Occipital lobe (tissue), 2 donors: Measurements from ENCODE around the gene PIEZO1. TPM values are rescaled to one million over a fixed set of nuclear protein-coding genes. Genes with fewer than 3 reads are reported as not detected.
"Not testable (repeated sequence)": the region's sequence is repeated elsewhere in the genome, so short reads cannot be mapped to it uniquely, and the experiment has no call there.

ENCODE experiments used
- DNase-seq: peaks from one replicate; lab custom pipeline; 2025; lab: John Stamatoyannopoulos, UW
- total RNA-seq: library from RNA; depleted of rRNA; stranded (reverse); fragments of >200 nt; gene quantifications from one replicate; pipeline ENCODE4 v1.2.3, GENCODE V29; 2014

The PIEZO1 gene
- total RNA-seq, 1 donor from 2014 or later = 4.8 TPM

DNA sequence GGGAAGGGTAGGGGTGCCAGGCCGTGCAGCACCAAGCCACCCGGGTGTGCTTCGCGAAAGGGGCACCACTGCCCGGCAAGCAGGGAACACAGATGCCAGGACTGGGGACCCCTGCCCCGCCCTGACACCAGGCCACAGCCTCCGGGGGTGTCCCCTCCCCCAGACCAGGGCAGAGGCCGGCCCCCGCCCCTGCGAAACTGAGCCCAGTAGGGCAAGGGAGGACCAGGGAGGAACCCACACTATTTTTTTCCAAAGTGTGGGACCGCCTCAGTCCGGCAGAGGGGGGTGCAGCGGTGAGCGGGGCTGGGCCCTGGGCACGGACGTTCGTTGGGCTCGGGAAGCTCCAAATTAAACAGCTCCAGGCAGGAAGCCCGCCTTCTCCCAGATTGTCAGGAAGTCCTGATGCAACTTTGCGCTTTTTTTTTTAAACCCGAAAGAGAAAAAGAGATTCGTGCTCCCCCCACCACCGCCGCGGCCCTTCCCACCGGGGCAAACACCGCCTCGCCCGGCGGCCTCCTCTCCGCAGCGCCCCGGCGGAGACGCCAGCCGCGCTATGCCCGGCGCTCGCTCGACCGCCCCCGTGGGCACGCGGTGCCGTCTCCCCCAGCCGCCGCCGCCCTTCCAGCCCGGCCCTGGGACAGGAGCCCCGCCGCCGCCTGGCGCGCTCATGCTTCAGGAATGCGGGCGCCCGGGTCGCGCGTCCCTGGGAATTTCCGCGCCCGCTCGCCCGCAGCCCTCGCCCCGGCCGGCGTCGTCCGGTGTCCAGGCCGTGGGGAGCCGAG is 755 bp downstream of the PIEZO1 start:
- DNase-seq = no peak

DNA sequence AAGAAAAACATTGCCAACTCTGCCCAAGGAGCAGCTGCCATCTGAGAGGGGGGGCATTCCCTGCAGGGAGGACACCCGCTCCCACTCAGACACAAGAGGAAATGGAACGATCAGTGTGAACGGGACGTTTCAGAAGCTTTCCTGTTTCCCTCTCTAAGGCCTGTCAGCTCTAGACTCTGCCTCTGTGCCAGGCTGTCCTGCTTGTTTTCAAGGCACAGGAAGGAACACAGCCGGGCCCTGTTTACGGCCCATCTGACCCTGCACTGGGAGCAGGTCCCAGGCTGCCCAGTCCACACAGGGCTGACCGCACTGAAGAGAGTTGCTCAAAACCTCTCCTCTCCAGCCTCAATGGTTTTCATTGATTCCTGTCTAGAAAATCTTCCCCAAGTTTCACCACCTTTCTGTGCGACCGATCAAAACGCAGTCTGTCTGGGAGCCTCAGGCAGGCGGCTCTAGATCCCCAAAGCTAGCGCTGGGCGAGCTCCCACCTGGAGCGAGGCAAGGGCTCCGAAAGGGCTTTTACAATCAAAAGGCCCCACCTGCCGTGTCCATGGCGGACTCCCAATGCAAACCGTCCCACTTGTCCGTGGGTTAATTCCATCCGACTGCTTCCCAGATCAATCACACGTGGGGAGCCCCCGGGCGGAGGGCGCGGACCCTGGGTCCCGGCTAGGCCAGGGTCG is 1.5 kb downstream of the PIEZO1 start:
- no peak for DNase-seq

DNA sequence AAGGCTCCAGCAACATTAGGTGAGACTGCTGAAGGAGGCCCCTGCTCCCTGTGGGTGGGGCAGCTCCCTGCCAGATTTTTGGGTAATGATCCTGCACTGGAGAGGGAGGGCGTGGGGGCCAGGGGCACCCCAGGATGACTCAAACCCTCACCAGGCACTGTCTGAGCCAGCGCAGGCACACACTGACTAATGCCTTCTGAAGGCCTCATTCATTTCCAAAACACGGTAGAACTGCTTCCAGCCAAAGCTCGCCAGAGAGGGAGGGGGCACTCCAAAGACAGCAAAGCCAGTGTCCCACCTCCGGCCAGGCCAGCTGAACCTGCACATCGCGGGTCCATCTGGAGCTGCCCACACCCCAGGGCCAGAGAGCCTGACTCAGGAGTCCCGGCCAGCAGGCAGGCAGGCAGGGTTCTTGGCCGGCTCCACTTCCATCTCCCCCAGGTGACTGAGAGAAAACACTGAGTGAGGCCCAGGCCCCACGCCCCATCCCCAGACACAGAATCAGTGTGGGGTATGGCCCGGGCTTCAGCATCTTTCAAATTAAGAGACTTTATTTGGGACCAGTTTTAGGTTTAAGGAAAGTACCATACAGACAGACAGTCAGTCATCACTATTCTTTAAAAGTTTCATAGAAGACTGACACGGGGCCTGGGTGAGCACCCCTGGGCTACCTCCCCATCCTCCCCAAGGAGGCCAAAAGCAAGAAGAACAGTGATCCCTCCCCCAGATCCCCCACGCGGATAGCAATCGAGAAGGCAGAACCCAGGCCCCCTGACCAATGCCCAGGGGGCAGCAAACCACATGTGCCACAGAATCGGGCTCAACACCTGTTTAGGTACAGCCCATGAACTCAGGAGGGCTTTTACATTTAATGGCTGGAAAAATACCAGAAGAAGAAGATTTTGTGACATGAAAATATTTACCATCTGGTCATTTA is 2.3 kb downstream of the PIEZO1 start:
- peak; percentile 34 for DNase-seq

DNA sequence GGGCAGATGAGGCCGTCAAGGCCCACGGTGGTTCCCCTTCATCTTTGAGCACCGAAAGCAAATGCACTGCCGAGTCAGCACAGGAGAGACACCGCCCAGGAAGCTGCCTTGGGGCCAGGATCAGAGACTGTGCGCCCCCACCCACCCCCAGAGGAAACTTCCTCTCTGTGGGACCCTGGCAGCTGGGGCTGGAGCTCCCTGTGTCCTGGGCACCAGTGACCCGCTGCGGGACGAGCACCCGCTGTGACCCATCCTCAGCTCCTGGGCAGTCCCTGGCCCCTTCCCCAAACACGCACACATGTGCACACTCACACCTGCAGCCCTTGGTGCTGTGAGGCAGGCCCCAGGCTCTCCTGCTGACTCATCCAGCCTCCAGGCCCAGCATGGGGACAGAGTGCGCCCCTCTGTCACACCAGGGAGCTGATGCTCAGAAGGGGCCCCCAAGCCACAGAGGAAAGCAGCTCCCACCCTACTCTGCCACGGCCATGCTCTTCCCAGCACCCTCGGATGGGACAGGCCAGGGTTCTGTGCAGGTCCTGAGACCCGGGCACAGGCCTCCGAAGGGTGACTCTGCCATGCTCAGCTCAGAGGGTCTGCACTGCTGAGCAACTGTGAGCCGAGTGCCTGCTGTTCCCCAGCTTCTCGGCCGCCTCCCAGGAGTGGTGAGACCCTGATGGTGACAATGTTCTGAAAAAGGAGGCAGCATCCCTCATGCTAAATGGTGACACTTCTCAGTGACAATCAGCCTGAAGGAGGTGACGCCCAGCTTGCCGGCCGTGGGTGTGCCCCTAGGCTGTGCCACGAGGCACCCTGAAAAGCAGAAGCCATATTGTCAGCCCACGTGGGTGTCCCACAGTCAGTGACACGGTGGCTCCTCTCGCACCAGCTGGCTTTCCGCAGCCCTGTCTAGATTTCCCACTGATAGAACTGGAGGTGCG is 3.6 kb downstream of the PIEZO1 start:
- no peak for DNase-seq

DNA sequence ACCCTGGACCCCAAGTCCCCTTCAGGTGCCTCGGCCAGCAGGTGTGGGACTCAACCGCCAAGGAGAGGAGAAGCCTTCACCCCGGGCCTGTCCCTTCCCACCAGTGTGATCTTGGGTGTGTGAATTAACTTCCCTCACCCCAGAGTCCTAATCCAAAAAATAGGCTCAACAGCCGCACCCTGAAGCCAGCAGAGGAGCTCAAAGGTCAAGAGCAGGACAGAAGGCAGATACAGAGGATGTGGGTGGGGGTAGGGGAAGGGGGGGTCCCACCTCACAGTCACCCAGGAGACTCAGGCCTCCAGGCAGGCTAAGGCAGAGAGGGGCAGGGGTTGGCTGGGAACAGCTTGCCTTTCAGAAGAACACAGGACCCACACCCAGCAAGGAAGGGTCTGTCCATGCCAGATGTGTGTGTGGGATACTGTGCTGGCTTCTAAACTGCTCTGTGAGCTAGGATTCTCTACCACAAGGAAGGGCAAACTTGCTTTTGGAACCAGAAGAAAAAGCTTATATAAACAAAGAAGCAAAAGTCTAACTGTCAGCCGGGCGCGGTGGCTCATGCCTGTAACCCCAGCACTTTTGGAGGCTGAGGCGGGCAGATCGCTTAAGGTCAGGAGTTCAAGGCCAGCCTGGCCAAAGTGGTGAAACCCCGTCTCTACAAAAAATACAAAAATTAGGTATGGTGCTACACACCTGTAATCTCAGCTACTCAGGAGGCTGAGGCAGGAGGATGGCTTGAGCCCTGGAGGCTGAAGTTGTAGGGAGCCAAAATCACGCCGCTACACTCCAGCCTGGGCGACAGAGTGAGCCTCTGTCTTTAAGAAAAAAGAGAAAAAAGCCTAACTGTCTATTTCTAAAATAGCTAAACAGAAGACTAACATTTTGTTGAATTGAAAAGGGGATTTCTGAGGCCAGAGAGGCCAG is 4.6 kb downstream of the PIEZO1 start:
- no peak for DNase-seq

DNA sequence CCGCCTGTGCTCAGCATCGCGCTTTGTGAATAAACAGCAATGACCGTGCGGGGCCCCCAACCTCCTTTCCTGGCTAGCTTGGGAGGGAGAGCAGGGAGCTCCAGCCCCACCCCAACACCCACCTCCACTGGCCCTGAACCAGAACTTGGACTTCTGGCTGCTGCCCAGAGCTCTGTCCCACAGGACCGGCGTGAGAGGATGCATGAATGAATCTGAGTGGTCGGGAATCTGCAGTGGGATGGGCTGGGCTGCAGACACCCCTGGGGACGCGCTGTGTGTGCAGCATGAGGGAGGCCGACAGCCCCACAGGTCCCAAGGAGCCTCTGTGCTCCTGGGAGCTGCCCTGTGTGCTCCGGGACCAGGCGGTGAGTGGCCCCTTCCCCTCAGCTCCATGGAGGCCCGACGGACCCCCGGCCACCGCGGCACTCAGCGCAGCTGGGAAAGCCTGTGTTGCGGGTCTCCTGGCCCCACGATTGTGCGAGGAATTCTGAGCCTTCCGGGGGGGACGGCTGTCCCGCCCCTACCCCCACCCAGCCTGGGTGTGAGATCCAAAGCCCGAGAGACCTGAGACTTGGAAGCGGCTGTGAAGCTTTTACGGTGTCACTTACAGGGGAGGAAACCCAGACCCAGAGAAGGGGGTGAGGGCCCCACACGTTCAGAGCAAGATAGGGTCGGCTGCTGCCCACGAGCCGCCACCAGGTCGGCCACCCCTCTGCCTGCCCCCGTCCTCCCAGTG is 5.4 kb downstream of the PIEZO1 start:
- DNase-seq = no peak

DNA sequence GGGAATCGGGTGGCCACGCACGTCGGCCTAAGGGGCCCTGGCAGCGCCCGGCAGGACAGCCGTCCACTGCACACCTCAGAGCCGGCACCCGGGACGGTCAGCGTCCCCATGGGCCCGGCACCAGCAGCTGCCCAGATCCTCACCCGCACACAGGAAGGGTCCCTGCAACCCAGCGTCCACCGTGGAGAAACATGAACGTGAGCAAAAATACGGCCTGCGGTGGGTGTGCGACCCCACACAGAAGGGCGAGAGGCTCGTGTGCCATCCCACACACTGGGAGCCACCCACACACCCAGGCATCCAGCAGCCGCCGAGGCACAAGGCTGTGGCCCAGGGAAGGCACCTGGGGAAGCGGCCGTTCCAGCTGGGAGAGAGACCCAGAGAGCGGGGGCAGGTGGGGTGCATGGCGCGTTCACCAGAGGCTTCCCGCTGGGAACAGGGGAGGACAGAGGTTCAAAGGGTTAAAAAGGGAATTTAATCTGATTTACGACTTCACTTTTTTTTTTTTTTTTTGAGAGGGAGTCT is 6.4 kb downstream of the PIEZO1 start:
- DNase-seq = no peak

DNA sequence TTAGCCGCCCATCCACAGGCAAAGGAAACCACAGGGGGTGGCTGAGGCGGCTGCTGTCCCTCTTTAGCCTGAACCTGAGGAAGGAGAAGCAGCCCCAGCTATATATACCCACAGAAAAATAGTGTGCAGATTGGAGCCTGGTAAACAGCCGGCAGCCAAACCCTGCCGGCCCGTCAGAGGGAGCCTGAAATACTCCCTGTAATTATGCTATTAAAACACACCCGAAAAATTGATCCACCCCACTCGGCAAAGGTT is 6.8 kb downstream of the PIEZO1 start:
- no peak for DNase-seq

DNA sequence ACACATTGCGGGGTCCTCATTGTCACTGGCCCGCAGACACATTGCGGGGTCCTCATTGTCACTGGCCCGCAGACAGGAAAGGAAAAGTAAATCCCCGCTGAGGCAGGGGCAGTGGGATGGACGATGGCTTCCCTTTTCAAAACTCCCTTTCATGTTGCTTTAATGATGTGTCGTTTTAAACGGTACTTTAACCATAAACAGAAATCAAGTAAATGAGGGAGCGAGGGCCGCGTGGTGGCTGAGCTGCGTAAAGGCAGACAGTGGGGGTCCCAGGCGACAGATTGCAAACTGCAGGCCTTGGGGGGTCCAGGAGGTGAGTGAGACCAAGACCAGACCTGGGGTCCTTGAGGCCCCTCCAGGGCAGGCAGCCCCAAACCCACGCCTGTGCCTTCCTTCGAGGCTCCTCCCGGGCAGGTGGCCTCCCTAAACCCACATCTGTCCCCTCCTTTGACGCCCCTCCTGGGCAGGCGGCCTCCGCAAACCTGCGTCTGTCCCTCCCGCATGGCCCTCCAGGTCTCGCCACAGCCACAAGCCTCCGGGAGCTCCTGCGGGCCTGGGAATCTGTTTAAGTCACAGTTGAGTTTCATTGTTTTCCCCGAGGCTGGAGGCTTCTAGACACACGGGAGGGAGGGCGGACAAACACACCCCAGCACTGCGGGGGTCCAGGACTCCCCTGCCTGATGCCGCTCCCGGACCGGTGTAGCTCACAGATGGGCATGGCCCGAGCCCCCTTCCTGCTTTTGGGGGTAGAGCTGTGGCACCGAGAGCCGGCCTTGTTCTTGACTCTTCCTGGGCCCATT is 7.3 kb downstream of the PIEZO1 start:
- no peak for DNase-seq

DNA sequence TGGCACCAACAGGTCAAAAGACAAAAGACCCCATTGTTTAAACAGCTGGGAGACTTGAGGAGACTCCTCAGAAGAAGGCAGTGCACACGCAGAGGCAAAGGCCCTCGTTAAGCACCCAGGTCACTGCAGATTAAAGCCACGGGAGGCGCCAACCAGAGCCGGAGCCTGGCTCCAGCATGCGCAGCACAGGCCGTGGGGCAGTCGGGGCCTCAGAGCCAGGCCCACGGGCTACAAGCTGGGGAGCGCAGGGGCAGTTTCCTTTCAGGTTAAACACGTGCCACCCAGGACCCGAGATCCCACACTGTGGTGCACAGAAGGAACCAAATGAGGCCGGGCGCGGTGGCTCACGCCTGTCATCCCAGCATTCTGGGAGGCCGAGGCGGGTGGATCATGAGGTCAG is 9.2 kb downstream of the PIEZO1 start:
- DNase-seq = no peak

DNA sequence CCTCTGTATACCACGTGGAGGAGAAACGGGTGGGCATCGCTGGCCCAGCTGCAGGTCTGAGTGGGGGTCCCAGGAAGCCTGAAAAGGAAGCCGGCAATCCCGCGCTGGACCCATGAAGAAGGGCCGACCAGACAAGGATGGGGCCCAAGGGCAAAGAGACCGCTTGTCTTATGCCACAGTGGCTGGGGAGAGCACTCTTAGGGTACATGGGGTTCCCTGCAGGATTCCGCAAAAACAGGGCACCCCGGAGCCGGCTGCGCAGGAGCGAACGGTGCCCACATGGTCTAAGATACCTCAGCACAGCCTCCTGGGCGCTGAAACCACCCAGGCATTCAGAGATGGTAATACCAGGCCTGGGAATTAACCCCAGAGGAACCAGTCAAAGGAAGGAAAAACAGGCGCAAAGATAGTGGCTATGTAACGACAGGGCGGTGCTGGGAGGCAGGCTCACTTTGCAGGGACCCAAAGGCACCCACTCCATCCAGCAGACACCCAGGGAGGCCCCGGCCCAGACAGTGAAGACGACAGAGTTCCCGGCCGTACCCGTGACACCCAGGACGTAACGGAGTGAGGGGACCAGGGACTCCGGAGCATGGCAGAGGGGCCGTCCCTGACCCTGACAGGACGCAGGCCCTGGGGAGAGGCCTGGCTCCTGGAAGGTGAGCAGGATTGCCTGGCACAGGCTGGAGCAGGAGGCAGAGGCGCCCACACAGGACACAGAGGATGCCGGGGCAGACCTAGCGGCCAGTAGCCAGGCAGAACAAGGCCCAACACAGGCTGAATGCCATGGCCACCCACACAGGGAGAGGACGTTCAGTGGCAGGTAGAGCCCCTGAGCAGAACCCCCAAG is 10.3 kb downstream of the PIEZO1 start:
- no peak for DNase-seq

DNA sequence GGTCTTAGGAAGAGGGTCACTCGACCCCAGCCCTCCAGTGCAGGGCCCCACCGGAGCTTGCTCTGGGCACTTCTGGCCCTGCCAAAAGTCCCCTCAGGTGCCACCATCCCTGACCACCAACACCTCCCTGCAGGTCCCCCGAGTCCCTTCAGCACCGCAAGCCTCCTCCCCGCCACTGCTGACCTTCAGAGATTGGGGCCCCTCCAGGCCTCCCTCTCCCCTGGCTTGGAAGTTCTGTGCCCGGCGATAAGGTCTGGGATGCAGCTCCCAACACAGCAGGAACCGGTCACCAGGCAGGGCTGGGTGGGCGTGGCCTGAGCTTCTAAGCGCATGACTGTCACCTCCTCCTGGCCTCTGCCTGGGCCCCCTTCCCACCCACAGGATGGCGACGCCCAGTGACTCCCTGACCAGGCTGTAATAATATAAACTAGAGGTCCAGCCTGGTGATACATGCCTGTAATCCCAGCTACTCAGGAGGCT is 11.2 kb downstream of the PIEZO1 start:
- DNase-seq = no peak

DNA sequence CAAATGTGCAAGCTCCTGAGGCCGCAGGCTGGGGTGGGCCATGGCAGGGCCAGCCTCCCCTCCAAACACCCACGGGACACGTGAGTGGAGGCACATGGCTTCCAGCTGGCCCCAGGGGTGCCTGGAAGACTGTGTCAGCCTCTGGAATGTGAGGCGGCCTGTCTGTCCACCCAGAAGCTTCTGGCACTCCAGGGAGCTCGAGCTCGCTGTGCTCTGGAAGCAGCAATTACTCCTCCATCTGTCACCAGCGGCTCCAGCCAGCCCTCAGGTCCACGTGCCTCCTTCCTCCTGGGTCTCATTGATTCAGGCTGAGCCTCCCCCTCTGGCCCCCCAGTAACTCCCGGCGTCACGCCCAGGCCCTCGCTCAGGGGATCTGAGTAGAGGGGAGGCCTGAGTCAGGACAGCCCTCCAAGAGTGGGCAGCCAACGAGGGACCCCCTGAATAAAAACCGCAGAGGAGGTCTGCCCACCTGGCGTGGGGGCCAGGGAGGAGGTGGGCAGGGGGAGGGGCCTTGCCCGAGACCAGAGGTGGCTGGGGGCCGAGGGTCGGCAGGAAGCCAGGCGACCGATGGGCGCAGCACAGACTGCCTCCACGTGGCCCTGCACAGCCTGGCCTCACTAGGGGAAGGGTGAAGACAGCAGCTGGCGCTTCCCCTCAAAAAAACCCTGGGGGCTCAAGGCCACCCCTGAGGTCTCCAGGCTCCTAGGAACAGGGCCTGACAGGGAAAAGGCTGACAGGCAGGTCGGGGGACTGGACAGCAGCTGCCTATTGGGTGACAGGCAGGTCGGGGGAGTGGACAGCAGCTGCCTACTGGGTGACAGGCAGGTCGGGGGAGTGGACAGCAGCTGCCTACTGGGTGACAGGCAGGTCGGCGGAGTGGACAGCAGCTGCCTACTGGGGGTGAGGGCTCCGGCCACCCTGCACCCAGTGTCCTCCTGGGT is 11.9 kb downstream of the PIEZO1 start:
- DNase-seq = no peak

DNA sequence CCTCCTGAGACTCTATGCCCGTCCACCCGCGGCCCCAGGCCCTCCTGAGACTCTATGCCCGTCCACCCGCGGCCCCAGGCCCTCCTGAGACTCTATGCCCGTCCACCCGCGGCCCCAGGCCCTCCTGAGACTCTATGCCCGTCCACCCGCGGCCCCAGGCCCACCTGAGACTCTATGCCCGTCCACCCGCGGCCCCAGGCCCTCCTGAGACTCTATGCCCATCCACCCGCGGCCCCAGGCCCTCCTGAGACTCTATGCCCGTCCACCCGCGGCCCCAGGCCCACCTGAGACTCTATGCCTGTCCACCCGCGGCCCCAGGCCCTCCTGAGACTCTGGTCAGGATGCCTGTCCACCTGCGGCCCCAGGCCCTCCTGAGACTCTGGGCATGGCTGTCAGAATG is 13.2 kb downstream of the PIEZO1 start:
- DNase-seq = not testable (repeated sequence)

DNA sequence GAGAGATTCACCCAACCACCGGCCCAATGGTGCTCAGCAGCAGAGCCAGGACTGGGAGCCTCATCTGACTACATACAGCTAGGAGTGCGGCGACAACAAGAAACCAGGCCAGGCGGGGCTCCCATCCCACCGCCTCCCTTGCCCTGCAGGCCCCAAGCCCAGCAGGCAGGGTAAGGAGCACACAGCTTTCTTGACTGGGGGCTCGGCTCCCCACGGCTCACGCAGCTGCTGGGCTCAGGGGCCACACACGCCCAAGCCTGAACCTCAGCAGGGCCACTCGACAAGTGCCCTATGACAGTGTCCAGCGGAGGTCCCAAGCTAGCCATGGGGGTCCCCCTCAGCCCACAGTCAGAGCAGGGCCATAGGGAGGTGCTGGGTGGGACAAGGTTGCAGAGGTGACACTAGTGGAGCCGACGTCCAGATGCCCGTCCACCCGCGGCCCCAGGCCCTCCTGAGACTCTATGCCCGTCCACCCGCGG is 13.7 kb downstream of the PIEZO1 start:
- no peak for DNase-seq
